Measurements from ENCODE around the gene PRKCE.
A peak's percentile ranks its signal among the peaks of the same experiment; 100 is the strongest.

The PRKCE gene

DNA sequence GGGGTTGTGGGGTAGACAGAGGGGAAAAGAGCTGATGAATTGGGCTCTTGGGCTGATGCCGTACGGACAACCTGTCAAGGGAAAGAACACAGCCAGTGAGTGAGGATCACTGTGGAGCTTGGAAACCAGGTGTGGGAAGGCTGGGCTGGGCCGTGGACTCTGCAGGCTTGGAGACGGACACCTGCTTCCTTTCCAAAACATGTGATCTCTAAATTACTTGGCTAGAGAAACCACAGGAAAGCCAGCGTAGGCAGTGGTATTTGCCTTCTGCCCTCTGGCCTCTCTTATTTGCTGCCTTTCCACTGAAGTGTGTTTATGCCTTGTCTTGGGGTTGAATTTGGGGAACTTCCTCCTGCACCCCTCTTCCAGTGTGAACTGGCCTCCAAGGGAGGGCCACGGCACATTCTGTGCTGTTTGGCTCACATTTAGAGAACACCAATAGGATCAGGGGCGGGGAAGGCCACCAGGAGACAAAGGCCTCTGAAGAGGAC, 267.7 kb downstream of the PRKCE start:
- peak; percentile 61 to 70 for DNase-seq

GRCh38 chr2:45919711-45920111, 268.2 kb downstream of the PRKCE start:
- no peak for DNase-seq

DNA sequence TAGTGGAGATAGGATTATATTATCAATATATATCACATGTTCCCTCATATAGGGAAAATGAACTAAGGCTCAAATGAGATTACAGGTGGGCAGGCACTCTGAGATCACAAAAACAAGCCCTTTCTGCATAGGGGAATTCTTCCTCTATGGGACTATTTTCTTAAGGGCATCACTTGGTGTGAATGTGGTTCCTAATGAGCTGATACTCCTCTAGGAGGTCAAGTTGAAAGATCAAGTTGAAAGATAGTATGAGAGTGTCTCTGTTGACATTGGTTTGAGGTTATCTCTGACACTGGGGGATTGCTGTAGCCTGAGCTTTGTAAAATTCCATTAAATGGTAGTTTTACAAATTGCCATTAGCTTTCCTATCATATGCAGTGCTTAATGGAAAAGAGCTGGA, 270.4 kb downstream of the PRKCE start:
- no peak for DNase-seq

GRCh38 chr2:45922577-45922988, 271.1 kb downstream of the PRKCE start:
- peak; percentile 39 to 47 for DNase-seq

DNA sequence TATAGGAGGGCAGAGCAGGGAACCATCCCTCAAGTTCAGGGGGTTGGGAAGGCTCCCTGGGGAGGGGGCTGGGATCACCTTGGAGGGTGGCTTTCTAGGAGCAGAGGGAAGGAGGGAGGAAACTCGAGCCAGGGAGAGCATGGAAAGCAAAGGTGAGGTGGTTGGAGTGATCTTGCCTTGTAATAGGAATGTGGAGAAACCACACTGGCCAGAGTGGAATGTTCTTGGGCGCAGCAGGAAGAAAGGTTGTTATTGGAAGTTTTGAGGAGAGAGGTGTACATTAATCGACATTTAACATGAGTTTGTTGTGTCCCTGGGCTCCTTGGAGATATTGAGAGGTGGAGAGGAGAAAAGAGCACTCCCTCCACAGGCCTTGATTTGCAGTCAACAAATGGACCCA, 272.2 kb downstream of the PRKCE start:
- no peak for DNase-seq

GRCh38 chr2:45925026-45925425, 273.6 kb downstream of the PRKCE start:
- DNase-seq, result no peak

DNA sequence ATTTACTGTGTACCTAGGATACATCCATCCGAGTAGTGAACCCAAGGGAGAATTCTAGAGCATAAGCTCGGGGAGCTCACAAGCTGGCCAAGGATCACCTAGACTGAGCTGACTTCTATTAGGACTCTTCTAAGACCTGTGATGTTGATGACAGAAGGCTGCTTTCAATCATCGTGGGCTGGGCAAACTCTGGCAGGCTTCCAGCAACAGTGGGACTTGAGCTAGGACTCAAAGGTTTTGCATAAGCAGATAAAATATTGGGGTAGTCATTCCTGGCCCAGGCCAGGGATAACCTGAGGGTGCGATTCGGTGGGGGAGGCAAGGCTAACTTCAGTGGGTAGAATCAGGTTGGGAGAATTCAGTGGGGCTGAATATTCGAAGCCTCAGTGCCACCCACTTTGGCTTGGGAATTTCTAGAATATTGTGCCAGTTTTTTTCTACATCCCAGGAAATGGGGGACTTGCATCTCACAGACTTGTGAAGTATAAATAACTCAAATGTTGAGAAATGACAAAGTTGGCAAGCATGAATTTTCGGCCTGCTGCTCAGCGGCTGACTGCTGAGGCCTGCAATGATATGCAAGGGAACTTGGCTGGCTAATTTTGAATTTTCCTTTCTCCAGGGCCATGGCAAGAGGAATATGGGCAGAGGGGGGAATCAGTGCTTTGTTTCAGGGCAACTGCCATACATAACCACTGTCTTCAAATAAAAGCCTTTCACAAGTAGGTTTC, 274.3 kb downstream of the PRKCE start:
- DNase-seq, result no peak

GRCh38 chr2:45928946-45929345, 277.5 kb downstream of the PRKCE start:
- DNase-seq, result no peak

GRCh38 chr2:45929674-45930395, 278.4 kb downstream of the PRKCE start:
- DNase-seq, result no peak

DNA sequence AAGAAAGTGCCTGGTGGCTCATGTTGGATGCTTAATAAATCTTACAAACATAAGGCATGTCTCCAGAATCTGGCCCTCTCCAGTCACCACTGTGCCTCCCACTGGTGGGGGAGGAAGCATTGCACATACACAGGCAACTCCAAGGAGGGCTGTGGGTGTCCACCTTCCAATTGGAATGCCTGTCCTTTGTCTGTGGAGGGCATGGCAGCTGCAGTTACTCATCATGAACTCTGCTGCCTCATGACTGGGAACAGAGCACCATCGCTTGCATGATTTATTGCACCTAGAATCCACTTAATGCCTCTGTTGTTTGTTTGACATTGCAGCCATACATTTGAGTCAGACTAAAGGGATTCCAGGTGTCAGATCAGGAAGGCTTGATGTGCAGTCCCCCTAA, 278.9 kb downstream of the PRKCE start:
- peak; percentile 87 for DNase-seq

- DNase-seq, result no peak
Observed at GRCh38 chr2:45932278-45932975, 281.0 kb downstream of the PRKCE start.

DNA sequence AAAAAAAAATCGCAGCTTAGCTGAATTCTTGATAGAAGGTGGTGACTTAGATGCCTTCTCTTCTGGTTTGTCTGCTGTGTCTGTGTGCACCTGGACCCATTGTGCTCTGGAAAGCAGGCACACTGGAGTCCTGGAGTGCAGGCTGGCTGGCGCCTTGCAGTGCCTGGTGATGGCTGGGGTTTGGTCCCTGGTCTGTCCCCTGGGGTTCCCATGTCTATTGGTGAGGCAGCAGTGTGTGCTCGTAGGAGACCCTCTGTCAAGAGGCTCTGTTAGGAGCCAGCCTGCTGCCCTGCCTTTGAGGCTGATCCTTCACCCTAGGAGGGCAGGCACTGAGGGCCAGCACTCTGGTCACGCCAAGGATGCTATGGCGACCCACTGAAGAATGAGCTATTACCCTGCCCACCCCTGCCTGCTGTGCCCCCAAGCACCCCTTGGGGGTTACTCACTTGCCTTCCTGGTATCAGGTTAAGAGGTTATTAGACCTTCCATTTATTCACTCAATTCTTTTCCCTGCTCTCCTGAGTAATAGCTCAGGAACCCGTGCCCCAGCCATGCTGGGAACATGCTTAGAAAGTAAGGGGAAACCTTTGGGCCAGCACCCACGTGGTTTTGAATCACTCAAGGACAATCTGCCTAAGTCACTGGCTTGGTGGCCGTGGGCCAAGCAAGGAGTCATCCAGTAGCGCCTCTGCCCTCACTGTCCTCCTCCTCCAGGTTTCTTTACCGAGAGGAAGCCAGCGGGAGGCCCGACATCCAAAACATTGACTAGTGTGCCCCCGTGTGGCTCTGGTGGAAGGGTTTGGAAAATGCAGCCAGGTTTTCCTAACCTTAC, 284.5 kb downstream of the PRKCE start:
- peak; percentile 78 to 83 for DNase-seq

DNA sequence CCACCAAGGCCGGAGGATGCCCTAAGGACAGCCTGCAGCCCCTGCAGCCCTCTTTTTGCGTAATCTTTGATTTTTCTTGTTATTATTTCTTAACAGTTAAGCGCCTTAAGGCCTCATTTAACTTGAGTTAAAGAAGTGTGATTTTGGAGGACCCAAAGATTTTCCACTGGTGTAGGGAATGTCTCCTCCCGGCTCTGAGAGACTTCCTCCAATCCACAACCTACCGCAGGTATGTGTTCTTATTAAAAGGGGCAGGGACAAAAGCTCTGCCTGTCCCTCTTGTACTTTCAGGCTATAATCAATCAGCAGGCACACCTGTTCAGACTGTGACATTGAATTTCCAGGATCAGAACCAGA, 285.1 kb downstream of the PRKCE start:
- no peak for DNase-seq

GRCh38 chr2:45937990-45938389, 286.5 kb downstream of the PRKCE start:
- DNase-seq, result no peak

DNA sequence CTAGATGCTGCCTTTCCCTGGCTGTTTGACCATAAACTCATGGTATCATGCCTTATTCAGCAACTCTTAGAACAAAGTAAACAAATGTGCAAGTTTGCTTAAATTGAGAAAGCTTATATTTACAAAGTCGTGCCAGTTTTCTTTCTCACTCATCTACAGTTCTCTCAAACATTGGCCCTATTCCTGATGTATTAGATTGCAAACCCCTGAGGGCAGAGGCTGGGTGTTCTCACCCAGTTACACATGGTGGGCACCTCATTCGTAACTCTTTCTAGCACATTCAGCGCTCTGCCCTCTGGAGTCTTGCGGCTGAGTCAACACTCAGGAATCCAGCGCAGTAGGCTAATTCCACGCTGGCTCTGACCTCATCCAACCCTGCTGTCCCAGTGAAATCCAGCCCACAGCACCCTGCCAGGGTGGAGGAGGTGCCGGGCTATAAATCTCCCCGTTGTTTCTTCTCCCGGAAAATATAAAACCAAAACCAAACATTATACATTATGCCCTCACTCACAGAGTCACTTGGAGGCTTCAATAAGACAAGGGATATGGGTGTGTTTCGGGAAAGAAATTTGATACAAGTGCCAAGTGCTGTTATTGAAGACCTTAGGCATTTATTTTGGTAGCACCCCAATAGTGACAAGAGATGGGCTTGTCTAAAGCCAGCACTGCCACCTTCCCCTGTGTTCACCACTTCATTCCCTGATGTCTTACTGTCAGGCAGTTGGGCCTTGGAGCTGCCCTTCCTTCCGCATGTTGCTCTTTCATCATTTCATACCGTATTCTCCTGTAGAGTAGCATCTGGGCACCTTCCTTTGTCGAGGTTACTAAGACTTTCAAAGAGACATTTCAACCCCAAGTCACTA, 287.4 kb downstream of the PRKCE start:
- peak in 1 of 2 experiments; percentile 8 for DNase-seq

DNA sequence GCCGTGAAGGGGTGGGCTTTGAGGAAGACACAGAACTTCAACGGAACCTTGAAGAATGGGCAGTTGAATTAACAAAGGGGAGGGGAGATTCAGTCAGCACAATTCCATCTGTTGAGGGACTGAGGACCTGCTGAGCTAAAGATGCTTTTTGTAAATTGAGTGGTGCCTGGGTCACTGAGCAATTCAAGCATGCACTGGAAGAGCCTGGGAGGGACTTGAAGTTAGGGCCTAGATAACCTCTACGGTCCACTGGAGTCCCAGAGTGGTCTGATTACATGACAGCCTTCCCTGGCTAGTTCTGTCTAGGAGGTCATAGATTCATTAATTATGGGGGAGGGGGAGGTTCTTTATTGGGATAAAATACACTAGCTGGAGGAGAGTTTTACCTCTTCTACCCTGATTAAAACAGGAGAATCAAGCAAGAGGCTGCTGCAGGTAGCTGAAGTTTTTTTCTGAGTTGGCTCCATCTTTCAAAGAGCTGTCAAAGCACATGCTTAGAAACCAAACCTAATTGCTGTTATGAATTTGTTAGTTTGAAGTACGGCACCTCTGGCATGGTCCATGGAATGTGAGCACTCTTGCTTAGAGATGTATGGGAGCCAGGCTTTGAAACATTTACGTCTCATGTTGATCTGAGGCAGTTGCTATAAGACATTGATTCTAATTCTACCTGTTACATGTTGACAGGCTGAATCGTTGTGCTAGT, 290.2 kb downstream of the PRKCE start:
- no peak for DNase-seq

GRCh38 chr2:45942237-45942738, 290.8 kb downstream of the PRKCE start:
- DNase-seq, result no peak

DNA sequence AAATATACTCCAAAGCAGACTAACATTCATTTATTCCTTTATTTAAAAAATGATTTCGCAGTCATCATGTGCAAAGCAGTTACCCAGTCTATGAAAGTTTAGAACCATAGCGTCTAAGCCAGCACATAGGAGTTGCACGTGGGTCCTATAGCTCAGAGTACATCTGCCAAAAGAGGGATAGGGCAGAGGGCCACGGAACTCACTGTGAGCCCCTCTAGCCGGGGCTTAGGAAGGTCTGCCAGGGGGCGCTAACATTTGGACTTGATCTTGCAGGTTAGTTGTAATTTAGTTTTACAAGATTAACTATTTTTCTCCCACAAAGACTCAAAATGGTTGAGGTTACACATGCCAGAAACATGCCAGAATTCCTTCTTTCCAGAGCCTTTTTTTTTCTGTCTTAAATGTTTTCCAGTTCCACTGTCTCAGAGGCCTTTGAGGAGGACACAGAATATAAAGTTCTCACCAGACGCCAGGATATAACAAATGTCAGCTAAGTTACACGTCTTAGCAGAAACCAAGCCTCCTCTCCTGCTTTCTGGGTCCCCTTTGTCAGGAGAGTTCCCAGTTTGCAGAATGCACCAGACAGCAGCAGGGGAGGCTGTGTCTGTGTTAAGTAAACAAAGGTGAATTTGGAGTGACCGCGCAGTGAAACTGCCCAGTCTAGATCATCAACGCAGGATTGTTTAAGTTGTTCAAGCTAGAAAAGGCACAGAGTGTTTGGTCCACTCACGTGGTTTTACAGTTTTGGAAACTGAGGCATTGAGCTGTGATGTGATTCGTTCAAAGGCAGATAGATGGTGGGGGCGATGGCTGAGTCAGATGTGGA, 292.0 kb downstream of the PRKCE start:
- no peak for DNase-seq

DNA sequence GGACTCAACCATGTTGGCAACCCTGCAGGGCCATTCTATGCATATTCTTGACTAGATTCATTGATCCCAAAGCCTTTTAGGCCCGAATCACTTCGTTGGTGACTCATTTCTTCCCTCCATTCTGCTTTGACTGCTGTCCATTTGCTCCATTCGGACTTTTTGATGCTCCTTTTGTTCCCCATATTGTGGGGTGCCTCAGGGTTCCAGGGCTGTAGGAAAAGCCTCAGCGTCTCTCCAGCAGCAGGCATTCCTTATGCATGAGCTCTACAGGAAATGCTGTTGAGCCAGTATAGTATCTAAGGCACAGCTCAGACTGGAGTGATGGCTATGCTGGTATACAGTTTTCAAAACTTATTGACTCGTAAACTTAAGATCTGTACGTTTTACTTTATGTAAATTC, 292.6 kb downstream of the PRKCE start:
- no peak for DNase-seq

DNA sequence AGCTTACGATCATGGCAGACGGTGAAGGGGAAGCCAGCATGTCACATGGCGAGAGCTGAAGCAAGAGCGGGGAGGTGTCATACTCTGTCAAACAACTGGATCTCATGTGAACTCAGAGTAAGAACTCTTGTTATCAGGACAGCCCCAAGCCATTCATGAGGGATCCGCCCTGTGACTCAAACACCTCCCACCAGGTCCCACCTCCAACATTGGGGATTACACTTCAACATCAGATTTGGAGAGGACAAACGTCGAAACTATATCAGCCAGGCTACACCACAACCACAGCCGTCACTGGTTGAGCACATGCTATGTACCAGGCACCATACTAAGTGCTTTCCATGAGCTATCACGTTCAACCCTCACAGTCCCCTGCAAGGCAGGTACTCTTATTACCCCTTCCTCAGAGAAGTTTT, 293.8 kb downstream of the PRKCE start:
- DNase-seq, result no peak
